ENCODE measurements around the gene NEDD8.
"Not testable (repeated sequence)": the region's sequence is repeated elsewhere in the genome, so short reads cannot be mapped to it uniquely, and the experiment has no call there.

The NEDD8 gene

GRCh38 chr14:24216876-24217275 is 15.3 kb downstream of the NEDD8 start:
- not testable (repeated sequence) for DNase-seq

- DNase-seq = no peak
Observed at GRCh38 chr14:24216345-24216699, 15.8 kb downstream of the NEDD8 start.

GRCh38 chr14:24215495-24216344 is 16.4 kb downstream of the NEDD8 start, which contains the start of gene MDP1:
Gene MDP1 (minus strand): TSS chr14:24216066. CDS start chr14:24215955, 111 bp downstream.
- peak; percentile 89 for DNase-seq

GRCh38 chr14:24213866-24214662 is 18.1 kb downstream of the NEDD8 start:
- DNase-seq = no peak

GRCh38 chr14:24212924-24213865 is 19.0 kb downstream of the NEDD8 start, which contains the start of gene CHMP4A:
Gene CHMP4A (minus strand): TSS chr14:24213488. CDS start chr14:24213439, 49 bp downstream.
- peak; percentile 99 for DNase-seq

- no peak for DNase-seq
Observed at GRCh38 chr14:24211311-24211710, 20.9 kb downstream of the NEDD8 start.

- DNase-seq = no peak
Observed at GRCh38 chr14:24207625-24208024, 24.5 kb downstream of the NEDD8 start.

GRCh38 chr14:24207104-24207551 is 25.0 kb downstream of the NEDD8 start:
- no peak for DNase-seq

GRCh38 chr14:24206260-24207103 is 25.7 kb downstream of the NEDD8 start:
- DNase-seq = no peak

GRCh38 chr14:24204163-24205146 is 27.7 kb downstream of the NEDD8 start:
- DNase-seq = no peak

GRCh38 chr14:24203249-24203886 is 28.8 kb downstream of the NEDD8 start:
- DNase-seq = not testable (repeated sequence)

- not testable (repeated sequence) for DNase-seq
Observed at GRCh38 chr14:24202538-24202937, 29.6 kb downstream of the NEDD8 start.

GRCh38 chr14:24198814-24199524 is 33.2 kb downstream of the NEDD8 start:
- no peak for DNase-seq

GRCh38 chr14:24197056-24197450 is 35.1 kb downstream of the NEDD8 start:
- no peak for DNase-seq

- no peak for DNase-seq
Observed at GRCh38 chr14:24196071-24197055, 35.8 kb downstream of the NEDD8 start.

GRCh38 chr14:24195186-24196070 is 36.7 kb downstream of the NEDD8 start, which contains the start of gene TM9SF1:
Gene TM9SF1 (minus strand): TSS chr14:24195441. CDS start chr14:24195019, 422 bp downstream.
- peak; percentile 88 for DNase-seq

- DNase-seq = no peak
Observed at GRCh38 chr14:24194873-24195185, 37.3 kb downstream of the NEDD8 start.

All from NCI-H2107 (cell line).